DMS153 (cell line): ENCODE results near the gene TBC1D22A.
"Not testable (repeated sequence)": the region's sequence is repeated elsewhere in the genome, so short reads cannot be mapped to it uniquely, and the experiment has no call there.

Experiments
- DNase-seq: peaks from one replicate; lab custom pipeline; 2025; lab: John Stamatoyannopoulos, UW

TBC1D22A gene

DNA sequence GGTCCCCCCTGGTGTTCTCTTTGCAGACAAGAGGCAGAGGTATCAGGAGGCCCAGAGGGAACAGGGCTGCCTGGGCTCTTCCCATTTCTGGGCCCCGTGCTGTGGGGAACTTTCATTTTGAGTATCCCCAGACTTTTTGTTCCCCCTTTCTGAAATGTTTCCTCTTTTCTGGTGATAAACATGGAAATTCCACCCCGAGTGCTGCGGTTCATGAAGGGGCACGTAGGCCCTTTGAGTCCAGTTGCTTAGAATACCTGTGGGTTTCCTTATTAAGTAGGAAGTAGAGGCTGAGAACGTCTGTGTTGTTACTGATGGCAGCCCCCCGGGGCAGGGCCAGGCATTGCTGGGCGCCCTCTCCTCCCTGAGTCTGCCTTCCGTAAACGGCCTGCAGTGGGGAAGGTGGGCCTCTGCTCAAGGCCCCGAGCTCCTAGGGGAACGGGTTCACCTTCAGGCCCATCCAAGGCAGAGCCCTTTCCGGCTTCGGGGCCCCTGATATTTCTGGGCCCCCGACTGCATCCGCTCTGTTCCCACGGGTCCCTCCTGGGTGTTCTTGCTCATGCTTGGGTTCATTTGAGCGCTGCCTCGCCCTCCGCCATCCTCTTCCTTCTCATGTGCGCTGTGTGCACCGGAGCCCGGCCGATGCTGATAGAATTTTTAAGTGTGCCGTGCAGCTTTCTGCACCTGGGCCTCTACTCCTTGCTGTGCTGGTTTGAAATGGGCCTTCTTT is 12.0 kb downstream of the TBC1D22A start:
- no peak for DNase-seq

GRCh38 chr22:46774980-46775849 is 12.8 kb downstream of the TBC1D22A start:
- DNase-seq = no peak

DNA sequence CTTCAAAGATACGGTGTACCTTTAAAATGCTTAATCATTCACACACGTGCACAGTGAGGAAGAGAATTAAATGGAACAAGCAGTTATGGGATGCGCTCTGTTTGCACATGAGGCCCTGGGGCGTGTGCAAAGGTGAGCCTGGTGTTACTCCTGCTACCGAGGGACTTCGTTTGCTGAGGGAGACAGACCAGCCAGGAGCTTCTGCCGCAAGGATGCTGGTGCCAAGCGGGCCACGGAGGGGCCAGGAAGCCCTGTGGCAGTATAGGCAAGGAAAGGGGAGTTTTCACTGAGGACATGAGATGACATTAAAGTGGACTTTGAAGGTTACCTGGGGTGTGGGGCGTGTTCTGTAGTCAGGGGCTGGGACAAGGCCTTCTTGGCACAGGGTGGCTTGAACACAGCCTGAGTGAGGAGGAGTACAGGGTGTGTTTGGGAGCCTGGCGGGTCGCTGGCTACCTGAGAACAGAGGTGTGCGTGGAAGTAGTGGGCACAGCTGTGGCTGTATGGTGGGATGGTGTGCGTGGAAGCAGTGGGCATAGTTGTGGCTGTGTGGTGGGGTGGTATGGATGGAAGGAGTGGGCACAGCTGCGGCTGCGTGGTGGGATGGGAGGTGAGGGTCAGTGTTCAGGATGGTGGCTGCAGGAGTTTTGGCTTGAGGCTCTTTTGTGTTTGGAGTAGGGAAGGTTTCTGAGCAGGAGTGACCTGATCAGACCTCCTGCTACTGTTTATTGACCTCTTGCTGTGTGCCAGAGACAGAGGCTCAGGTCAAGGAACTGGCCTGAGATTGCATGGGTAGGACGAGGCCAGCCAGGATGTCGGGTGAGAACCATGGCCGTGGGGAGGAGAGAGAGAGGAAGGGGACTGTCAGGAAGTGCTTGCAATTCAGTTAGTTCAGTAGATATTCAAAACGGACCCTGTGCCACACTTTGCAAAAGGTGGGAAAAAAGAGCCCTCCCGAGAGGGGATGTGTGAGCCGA is 13.7 kb downstream of the TBC1D22A start:
- DNase-seq = no peak

DNA sequence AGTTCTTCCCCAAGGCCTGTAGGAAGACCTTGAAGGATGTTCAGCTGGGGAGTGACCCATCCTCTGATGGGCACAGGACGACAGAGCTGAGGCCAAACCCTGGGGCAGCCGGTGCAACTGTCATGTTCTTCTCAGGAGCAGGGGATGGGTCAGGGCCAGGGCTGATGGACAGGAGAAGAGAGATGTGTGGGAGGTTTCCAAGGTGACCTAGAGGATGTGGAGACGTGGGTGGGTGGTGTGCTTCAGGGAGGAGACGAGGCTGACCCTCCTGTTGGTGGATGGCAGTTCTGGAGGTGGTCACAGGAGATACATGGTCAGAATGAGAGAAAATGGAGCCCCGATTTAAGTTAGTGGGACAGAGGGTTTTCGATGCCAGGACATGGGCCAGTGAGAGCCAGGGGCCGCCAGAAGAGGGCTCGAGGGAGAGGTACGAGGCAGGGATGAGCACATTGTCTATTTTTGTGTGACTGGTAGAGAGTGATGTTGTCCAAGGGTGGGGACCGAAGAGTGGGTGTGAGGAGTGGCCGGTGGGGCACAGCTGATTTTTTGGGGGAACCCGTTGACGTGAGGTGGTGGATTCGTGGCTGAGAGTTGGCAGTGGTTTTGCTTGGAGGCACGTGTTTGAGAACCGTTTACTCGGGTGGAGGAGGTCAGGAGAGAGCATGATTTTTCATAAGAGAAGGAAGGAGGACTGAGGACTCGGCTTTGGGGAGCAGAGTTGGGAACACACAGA is 14.6 kb downstream of the TBC1D22A start:
- DNase-seq = no peak

DNA sequence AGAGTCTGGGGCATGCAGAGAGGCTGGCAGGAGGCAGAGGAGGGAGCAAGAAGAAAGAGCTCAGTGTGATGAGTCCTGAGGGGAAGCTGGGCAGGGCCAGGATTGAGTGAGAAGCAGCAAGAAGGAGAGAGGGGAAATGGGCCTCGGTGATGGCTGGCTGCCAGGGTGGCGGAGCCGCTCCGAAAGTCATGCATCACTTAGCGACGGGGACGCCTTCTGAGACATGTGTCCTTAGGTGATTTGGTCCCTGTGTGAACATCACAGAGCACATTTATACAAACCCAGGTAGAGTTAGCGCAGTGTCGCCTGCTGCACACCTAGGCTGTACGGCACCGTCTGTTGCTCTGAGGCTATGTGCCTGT is 15.1 kb downstream of the TBC1D22A start:
- no peak for DNase-seq

DNA sequence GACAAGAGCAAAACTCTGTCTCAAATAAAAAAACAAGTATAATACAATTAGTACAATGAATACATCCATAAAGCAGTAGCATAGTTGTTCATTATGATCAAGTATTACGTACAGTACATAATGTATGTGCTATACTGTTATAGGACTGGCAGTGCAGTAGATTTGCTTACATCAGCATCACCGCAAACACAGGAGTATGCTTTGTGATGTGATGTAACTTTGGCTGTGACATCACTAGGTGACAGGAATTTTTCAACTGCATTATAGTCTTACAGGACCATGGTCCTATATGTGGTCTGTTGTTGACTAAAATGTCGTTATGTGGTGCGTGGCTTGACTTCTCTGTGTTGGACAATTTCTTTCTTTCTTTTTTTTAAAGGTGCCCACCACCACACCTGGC is 16.6 kb downstream of the TBC1D22A start:
- no peak for DNase-seq

GRCh38 chr22:46779651-46780050 is 17.2 kb downstream of the TBC1D22A start:
- DNase-seq = no peak

- DNase-seq = no peak
Measured at GRCh38 chr22:46780453-46780852, 18.0 kb downstream of the TBC1D22A start.

DNA sequence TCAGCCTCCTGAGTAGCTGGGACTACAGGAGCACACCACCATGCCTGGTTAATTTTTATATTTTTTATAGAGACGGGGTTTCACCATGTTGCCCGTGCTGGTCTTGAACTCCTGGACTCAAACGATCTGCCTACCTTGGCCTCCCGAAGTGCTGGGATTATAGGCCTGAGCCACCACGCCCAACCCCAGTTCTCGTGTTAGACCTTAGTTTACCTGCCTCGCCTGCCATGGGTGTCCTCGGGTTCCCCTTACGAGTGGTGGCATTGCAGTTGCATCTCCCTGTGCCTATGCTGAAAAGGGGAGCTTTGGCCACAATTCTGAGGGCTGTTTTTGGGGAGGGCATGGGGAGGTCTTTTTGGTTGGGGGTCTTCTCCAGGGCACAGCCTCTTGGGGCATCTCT is 18.8 kb downstream of the TBC1D22A start:
- no peak for DNase-seq

- DNase-seq = not testable (repeated sequence)
Measured at GRCh38 chr22:46782200-46782599, 19.8 kb downstream of the TBC1D22A start.

GRCh38 chr22:46783721-46784120 is 21.3 kb downstream of the TBC1D22A start:
- no peak for DNase-seq

DNA sequence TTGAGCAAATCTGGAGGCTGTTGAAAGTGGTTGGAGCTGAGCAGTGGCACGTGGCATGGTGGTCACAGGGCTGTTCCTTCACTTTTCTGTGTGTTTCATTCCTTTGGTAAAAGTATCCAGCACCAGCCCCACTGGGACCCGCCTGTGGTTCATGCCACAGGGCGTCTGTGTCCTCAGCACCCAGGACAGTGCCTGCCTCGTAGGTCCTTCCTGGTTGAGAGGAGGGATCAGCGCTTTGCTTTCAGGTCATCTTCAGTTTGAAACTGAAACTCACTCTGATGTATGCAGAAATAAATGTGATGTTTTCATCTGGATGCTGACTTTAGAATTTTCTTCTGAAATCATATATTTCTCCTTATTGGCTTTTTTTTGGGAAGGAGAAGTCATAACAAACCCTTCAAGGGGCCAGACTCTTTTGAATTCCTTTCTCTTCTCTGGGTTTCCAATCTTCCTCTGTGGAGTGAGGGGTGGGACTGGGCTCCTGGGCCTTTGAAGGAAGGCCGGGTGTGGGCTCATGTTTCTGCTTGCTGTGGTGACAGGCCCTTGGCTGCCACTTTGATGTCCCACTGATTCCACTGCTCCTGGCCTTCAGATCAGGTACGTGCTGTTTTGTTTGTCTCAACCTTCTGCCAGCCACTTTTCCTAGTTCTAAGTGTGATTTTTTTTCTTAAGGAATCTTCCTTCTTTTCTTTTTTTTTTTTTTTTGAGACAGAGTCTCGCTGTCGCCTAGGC is 26.2 kb downstream of the TBC1D22A start:
- DNase-seq = no peak

GRCh38 chr22:46789992-46790391 is 27.5 kb downstream of the TBC1D22A start:
- no peak for DNase-seq

DNA sequence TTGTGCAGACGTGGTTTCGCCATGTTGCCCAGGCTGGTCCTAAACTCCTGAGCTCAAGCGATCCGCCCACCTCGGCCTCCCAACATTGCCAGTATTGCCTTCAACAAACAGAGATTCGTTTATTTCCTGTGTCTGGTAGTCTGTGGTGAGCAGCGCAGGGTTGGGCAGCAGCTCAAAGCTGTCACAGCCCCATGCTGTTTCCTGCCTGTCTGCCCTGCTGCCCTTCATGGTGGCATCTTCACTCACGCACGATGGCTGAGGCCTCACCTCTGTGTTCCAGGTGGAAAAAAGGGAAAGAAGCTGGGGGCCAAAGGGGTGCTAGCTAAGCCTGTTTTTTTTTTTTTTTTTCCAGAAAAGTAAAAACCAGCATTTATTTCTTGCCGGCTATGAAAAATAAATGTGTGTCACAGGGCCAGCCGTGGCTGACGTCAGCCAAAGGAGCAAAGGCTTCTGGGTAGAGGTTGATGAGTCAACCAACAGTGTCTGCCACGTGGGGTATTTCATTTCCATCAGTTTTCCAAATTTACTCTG is 28.8 kb downstream of the TBC1D22A start:
- no peak for DNase-seq

GRCh38 chr22:46792061-46792796 is 29.8 kb downstream of the TBC1D22A start:
- DNase-seq = no peak

- no peak for DNase-seq
Measured at GRCh38 chr22:46792841-46793261, 30.4 kb downstream of the TBC1D22A start.

DNA sequence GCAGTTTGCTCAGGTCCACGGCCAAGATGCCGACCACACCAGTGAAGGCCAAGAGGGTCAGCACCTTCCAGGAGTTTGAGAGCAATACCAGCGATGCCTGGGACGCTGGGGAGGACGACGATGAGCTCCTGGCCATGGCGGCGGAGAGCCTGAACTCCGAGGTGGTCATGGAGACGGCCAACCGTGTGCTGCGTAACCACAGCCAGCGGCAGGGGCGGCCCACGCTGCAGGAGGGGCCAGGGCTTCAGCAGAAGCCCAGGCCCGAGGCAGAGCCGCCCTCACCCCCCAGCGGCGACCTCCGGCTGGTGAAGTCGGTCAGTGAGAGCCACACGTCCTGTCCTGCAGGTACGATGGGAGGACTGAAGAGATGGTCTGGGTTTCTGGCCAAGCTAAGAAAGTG is 31.0 kb downstream of the TBC1D22A start:
- DNase-seq = no peak

DNA sequence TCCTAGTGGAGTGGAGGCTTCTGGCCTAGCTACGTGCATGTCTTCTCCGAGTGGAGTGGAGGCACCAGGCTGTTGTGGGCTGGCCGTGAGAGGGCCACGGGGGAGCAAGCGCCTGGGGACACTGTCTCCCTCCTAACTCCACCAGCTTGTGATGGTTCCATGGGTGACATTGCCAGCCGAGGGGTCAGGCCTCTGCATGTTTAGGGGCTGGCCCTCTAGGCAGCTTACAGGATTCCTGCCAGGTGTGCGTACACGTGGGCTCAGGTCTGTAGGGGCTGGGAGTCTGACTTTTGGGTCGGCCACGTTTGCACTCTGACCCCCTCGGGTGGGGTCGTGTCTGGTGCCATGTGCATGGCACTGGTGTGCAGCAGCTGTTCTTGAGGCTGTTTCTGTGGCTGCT is 31.6 kb downstream of the TBC1D22A start:
- DNase-seq = no peak

DNA sequence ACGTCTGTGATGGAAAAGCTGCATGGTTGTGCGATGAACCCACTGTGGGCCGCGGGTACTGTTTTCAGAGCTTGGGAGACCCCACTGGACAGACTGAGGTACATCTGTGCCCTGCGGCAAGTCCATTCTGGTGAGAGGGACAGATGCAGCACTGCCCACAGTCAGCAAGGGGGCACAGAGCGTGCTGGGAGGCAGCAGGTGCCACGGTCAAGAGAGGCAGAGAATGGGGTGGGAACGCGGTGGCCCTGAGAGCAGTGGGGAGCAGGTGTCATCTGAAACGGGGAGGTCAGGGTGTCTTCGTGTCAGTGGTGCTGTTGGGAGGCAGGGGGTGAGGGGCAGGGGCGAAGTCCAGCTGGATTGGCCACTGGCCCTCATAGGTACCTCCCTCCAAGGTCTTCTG is 32.0 kb downstream of the TBC1D22A start:
- DNase-seq = no peak

DNA sequence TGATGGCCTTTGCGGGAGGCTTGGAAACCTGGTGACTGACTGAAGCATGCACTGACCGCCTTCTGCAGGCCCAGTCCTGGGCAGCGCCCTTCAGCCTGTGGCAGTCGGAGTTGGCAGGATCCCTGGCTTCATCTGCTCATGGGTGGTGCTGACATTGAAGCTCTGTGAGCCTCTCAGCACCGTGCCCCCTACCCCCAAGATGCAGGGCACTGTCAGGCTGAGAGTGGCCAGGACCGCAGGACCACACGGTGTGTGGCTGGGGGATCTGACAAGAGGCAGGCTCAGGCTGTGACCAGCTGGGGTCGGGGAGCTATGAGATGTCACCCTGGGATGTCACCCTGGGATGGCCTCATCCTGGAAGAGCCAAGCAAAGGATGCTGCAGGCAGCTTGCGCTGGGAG is 32.7 kb downstream of the TBC1D22A start:
- DNase-seq = no peak
